Measurements from ENCODE around the gene DBP.
"Not testable (repeated sequence)": the region's sequence is repeated elsewhere in the genome, so short reads cannot be mapped to it uniquely, and the experiment has no call there.

The DBP gene

DNA sequence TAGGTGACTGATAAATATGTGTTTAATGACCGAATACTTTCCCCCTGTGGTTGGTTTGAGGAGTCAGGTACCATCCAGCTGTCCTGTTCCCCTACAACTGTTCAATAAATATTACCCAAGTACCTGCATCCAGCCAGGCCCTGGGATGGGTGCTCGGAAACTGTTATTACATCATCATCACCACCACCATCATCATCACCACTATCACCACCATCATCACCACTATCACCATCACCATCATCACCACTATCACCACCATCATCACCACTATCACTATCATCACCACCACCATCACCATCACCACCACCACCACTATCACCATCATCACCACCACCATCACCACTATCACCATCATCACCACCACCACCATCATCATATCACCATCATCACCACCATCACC is 31.6 kb upstream of the DBP start:
- no peak for DNase-seq (ENCODE audit: extremely low read depth in 1 of 2, low read depth in 1 of 2)

DNA sequence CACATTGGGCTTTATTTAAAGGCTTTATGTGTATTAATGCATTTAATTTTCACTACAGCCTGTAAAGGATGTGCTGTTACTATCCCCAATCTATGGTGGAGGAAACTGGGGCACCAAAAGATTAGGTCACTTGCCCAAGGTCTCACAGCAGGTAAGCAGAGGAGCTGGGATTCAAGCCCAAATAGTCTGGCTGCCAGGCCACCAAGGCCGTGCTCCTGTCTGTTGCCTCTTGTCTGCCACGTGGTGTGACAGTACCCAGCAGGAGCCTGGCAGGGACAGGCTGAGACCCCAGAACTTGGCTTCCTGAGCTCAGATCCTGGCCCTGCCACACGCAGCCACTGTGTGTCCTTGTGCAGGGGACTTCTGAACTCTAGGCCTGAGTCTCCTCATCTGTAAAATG is 31.2 kb upstream of the DBP start:
- no peak for DNase-seq (ENCODE audit: extremely low read depth in 1 of 2, low read depth in 1 of 2)

DNA sequence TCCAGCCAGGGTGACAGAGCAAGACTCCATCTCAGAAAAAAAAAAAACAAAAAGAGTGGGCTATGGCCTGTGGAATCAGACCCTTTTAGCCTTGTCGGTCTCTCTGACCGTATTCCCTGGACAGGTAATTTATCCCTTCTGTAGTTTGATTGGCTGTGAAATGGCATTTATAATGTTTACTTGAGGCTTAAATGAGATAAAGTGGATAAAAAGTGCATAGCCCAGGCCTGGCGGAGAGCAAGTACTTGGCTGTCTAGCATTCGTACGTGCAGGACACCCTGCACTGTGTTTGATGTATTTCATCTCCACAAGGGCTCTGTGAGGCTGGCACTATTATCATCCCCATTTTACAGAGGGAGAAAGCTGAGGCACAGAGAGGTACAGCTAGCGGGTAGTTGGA is 28.6 kb upstream of the DBP start:
- DNase-seq (ENCODE audit: extremely low read depth in 1 of 2, low read depth in 1 of 2): no peak

DNA sequence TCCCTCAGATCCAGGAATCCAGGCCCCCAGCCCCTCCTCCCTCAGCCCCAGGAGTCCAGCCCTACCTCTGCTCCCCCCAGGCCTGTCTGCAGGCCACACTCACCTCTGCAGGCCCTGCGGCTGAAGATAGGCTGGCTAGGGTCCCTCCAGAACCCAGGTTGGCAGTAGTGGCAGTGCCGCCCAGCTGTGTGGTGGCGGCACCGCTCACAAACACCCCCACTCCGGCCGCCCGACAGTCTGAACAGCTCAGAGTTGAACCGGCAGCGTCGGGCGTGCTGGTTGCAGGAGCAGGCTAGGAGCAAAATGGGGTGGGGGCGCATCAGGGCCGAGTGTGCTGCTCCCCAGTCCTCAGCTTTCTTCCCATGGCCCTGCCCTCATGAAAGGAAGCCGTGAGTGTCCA is 27.3 kb upstream of the DBP start:
- DNase-seq (ENCODE audit: extremely low read depth in 1 of 2, low read depth in 1 of 2): no peak

DNA sequence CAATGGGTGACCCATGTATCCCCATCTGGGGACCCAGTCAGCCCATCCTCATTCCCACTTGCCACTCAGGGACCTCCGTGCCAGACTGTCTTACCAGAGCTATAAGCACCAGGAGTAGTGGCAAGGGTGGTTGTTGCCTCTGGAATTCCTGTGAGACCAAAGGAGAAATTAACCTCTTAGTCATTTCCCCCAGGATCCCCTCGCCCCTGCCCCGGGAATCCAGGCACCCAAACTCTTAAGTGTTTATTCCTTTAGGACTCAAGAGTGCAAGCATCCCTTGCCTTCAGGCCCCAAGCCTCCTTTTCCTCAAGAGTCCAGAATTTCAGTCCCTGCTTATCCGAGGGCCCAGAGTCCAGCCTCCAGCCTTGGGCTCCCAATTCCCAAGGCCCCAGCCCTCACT is 26.5 kb upstream of the DBP start:
- DNase-seq (ENCODE audit: extremely low read depth in 1 of 2, low read depth in 1 of 2): no peak

DNA sequence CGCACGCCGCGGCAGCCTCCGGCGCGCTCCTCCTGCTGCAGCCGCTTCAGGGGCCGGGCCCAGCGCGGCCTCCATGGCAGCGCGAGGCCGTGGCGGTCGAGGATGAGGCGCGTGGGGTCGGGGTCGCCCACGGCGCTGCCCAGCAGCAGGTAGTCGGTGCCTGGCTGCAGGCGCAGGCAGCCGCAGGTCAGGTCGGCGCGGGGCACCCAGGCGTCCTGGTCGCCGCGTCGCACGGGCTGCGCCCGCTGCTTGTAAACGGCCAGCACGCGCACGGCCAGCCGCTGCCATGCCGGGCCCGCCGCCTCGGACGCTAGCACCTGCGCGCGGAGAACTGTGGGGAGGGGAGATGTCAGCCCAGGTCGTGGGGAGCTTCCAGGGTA is 24.5 kb upstream of the DBP start:
- DNase-seq (ENCODE audit: extremely low read depth in 1 of 2, low read depth in 1 of 2): no peak

DNA sequence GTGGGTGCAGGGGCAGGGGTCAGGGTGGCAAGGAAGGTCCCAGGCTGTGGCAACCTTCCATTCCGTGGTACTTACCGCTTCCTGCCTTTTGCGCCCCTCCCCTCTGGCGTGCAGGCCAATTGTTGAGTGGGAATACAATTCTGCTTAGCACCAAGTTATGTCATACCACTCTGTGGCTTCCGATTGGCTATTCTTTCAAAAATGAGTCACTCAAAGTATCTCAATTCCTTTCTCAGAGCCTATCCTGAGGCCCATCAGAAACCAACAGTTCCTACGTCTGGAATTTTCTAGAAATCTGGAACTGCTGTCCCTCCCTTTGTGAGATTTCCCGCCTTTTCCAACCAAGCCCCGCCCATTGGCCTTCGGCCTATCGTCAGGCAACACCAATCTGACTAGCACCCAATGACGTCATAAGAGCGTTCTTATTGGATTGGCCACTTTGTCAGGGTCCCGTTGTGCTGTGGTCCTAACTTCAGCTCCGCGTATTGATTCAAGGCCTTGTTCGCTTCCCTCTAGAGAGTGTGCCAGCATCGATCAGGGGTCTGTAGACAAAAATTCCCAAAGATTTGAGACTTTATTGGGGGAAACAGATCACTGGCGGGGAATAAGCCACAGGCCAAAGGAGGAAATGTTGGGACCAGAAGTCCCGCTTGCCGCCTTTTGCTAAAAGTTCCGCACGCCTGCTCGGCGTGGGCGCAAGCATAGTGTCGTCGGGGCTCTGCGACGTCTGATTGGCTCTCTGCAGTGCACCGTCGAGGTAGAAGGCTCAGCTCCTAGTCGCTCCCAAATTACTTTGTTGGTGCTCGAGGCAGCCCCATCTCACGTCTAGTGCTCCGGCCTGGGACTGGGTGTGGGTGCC is 23.9 kb upstream of the DBP start:
- DNase-seq (ENCODE audit: extremely low read depth in 1 of 2, low read depth in 1 of 2): peak; percentile 53 to 58

DNA sequence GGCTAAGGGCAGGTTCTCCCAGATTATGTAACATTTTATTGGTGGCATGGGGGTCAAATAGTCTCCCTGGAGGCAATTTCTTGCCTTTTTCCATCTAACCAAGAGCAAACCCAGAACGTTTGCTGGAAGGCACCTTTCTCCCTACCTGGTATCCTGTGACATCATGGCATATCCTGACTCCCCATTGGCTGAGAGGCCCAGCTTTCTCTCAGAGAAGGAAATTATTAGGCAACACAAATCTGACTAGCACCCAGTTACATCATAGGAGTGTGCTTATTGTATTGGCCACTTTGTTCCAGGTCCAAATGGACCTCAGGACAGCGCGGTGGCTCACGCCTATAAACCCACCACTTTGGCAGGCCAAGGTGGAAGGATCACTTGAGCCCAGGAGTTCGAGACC is 22.6 kb upstream of the DBP start:
- no peak for DNase-seq (ENCODE audit: extremely low read depth in 1 of 2, low read depth in 1 of 2)

DNA sequence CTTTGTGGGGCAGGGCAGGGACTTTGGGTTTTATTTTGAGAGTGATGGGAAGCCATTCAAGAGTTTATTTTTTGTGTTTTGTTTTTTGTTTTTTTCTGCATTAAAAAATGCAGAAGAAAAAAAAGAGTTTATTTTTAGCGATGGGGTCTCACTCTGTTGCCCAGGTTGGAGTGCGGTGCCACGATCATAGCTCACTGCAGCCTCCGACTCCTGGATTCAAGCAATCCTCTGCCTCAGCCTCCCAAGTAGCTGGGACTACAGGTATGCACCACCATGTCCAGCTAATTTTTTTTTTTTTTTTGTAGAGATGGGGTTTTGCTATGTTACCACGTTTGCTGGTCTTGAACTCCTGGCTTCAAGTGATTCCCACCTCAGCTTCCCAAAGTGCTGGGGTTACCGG is 21.3 kb upstream of the DBP start:
- DNase-seq (ENCODE audit: extremely low read depth in 1 of 2, low read depth in 1 of 2): no peak

DNA sequence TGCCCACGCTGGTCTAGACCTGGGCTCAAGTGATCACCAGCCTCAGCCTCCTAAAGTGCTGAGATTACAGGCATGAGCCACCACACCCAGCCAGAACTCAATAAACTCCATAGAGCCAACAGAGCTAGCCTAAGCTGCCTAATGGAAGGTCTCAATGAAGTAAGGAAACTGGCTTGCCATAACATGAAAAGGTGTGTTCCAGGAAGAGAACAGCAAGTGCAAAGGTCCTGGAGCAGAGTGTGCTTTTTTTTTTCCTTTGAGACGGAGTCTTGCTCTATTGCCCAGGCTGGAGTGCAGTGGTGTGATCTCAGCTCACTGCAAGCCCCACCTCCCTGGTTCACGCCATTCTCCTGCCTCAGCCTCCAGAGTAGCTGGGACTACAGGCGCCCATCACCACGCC is 20.6 kb upstream of the DBP start:
- not testable (repeated sequence) for DNase-seq (ENCODE audit: extremely low read depth in 1 of 2, low read depth in 1 of 2)

DNA sequence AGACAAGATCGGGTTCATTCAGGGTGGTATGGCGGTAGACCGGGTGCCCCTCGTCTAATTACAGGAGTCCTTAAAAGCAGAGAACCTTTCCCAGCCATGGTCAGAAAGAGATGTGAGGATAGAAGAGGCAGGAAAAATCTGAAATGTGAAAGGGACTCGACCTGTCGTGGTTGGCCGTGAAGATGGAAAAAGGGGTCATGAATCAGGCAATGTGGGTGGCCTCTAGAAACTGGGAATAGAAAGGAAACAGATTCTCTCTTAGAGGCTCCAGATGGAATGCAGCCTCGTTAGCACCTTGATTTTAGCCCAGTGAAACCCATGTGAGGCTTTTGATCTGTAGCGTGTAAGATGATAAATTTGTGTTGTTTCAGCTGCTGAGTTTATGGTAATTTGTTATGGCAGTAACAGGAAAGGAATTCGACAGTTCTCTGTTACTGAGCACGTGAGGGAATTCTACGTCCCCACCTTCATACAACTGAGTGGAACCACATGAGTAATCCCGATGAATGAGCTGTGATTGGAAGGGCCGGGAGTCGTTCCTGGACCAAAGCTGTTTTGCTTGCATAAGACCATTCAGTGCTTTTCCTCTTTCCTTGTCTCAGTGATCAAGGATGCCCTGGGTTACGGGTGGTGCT is 19.8 kb upstream of the DBP start:
- DNase-seq (ENCODE audit: extremely low read depth in 1 of 2, low read depth in 1 of 2): no peak

DNA sequence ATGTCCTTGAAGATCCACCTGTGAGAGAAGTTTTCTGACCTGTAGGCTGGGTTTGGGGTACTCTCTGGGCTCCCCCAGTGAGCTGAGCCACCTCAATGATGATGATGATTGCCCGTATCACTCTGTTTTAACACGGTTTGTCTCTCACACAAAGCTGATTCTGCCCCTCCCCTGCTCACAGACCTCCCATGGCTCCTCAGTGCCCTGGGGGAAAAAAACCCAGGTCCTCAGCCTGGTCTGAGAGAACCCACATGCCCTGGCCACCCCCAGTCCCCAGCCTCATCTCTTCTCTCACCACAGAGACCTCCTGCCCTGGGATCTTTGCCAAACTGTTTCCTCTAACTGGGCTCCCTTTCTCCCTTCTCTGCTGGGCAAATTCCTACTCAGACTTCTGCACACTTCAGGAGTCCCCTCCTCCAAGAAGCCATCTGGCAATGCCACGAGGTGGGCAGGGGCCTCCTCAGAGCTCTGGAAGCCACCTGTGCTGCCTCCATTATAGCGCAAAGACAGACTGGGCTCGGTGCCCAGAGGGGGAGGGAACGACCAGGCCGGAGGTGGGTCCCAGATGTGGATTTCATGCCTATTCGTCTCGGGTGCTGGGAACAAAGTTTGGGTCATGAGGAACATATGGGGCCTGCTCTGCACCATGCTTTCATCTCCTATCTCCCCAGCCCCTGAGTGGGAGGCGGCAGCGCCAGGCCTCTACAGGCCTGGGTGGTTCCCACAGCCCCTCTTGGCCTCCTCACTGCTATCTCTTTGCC is 17.3 kb upstream of the DBP start:
- no peak for DNase-seq (ENCODE audit: extremely low read depth in 1 of 2, low read depth in 1 of 2)

DNA sequence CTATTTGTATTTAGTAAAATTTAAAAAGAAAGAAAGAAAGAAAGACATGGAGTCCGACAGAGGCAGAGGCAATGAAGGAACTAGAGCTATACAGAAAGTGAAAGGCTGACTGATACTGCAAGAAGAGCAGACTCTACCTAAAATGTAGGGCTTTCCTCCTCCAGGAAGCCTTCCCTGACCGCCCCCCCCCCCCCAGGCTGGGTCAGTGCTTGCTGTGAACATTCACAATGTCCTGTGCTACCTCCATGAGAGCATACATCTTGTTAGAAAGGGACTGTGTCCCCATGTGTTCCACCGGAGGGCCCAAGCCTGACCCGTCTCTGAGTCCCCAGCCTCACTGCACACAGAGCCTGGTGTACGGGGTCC is 14.5 kb upstream of the DBP start:
- no peak for DNase-seq (ENCODE audit: extremely low read depth in 1 of 2, low read depth in 1 of 2)

DNA sequence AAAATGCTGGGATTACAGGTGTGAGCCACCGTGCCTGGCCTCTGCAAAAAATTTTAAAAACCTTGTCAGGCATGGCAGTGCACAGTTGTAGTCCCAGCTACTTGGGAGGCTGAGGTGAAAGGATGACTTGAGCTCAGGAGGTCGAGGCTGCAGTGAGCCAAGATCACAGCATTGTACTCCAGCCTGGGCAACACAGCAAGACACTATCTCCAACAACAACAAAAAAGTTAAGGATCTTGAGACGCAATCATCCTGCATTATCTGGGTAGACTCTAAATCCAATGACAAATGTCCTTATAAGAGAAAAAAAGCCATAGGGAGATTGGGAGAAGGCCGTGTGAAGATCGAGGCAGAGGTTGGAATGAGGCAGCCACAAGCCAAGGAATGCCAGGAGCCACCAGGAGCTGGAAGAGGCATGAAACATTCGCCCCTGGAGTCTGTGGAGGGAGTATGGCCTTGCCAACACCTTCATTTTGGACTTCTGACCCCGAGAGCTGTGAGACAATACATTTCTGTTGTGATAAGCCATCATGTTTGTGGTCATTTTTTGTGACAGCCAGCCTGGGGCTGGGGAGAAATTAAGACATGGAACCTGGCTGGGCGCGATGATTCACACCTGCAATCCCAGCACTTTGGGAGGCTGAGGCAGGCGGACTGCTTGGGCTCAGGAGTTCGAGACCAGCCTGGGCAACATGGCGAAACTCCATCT is 13.9 kb upstream of the DBP start:
- no peak for DNase-seq (ENCODE audit: extremely low read depth in 1 of 2, low read depth in 1 of 2)

DNA sequence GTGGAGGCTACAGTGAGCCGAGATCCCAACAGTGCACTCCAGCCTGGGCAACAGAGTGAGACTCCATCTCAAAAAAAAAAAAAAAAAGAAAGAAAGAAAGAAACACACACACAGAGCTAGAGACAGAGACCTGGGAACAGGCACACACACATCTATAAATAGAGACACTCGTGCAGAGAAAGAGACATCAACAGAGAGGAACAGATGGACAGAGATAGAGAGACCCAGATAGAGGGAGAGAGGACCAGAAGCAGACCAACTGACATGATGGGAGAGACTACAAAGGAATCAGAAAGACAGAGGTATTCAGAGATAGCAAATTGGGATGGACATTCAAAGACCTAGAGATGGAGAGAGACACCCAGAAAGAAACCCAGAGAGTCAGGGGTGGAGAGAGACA is 11.0 kb upstream of the DBP start:
- DNase-seq (ENCODE audit: extremely low read depth in 1 of 2, low read depth in 1 of 2): no peak

DNA sequence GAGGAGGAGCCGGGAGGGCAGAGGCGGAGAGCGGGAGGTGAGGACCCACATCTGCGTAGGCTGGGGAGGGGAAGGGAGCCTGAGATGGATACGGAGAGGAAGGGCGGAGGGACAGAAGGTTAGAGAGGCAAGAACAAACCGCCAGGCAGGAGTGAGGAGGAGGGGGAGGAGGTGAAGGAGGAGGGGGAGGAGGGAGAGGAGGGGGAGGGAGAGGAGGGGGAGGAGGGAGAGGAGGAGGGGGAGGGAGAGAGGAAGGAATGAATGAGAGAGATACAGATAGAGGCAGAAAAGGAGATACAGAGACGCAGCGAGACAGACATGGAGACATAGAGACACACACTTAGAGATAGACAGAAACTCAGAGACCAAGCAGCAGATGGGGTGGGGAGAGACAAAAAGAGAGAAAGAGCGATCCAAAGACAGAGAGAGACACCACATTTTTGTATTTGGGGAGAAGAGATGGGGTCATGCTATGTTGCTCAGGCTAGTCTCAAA is 9.6 kb upstream of the DBP start:
- DNase-seq (ENCODE audit: extremely low read depth in 1 of 2, low read depth in 1 of 2): no peak

DNA sequence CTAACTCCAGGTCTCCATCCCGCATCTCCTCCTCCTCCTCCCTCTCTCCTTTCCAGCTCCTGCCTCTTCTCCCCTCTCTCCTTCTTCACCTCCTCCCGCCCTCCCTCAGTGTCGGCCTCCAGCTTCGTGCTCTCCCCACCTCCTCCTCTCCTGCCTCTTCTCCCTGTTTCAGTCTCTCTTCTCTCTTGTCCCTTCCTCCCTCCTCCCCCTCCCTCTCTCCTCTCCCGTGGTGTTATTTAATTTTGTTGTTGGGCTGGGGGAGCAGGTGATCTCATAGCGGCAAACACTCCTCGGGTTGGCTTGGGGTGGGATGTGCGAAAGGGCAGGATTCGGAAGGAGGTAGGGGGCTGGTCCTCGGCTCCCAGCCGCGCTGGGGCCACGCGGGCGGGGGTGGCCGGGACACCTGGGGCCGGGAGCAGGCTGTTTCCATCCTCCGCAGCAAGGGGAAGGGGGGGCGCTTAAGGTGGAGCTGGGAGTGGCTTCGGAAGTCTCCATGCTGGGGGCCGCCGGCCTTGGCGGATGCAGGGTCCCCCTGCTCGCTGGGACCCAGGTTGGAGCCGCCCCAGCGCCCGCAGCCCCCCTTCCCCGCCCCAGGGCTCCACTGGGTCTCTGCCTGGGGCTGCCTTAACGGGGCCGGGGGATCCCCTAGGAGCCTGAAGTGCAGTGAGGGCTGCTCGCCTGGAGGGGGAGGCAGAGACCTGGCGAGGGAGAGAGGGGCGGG is 9.0 kb upstream of the DBP start, which contains the start of gene CA11:
Gene CA11, minus strand, starts transcription at position 187 of the 721 bp plus-strand sequence. CDS start 555 bp downstream, outside the sequence.
- peak; percentile 82 for DNase-seq (ENCODE audit: extremely low read depth in 1 of 2, low read depth in 1 of 2)

DNA sequence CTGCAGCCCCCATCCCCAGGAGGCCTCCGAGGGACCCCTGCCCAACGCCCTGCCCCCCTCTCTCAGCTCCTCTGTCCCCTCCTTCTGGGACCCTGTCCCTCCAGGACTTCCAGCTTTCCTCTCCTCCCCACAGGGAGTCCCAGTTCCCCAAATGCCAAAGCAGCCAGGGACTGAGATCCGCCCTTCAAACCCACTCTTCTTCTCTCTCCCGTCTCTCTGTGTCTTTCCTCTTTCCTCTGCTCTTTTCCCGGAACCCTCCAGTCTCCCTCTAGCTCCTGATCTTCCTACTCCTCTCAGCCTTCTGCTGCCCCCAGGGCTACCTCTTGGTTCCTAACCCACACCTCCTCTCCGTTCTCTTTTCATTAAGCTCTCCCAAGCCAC is 8.4 kb upstream of the DBP start:
- DNase-seq (ENCODE audit: extremely low read depth in 1 of 2, low read depth in 1 of 2): no peak

DNA sequence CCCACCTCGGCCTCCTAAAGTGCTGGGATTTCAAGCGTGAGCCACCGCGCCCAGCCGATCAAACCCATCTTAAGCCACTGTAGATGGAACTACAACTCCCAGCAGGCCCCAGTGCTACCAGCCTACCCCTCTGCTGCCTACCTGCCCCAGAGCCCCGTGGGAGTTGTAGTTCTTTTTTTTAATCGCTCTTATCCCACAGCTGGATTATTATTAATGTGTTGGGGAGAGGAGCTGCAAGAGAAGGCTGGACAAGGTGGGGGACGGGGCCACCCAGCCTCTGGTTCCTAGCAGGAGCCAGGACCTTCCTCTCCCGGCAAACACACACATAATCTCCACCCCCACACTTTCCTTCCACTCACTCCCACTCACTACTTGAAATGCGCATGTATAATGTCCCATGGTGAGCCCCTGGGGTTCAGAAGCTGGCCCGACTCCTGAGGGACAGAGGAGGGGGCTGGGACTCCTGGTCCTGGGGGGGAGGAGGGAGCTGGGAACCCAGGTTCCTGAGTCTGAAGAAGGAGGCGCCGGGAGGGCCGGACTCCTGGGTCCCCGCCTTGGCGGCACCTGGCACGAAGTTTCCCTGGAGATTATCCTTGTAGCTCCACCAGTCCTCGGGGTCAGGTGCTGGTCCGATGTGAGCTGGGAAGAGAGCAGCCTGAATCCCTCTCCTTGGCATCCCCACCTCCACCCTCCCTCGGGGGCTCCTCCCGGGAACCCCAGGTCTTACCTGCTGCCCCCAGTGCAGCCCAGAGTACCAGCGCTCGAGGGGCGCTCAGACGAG is 7.8 kb upstream of the DBP start:
- DNase-seq (ENCODE audit: extremely low read depth in 1 of 2, low read depth in 1 of 2): peak; percentile 46 to 52

DNA sequence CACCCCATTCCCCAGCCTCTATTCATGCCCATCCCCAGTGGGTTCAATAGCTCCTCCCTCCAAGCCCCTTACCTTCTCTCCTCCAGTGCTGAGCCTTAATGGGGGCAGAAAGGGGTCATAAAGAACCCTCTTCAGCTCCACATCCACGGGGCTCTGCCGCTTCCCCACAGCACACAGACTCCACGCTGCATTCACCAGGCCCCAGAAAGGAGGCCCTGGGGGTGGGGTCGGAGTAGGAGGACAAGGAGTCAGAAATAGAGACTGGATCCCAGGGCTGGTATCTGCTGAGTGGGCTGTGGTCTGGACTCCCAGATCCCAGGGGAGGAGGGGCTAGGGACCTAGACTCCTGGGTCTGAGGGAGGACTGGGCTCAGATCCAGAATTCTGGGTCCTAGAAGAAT is 7.2 kb upstream of the DBP start:
- DNase-seq (ENCODE audit: extremely low read depth in 1 of 2, low read depth in 1 of 2): no peak
